ENCODE data around the gene TAC4.

- no peak for TF ChIP-seq EZH2 (IDR thresholded peaks at IDR 0.05; ENCODE audit: insufficient read depth, poor library complexity, severe bottlenecking)
- no peak for TF ChIP-seq EZH2phosphoT487 (IDR thresholded peaks at IDR 0.05; ENCODE audit: insufficient read depth, low read depth)
Measured at GRCh38 chr17:49886036-49886435, 38.2 kb upstream of the TAC4 start.
